NCI-H2171 (cell line): Measurements from ENCODE around the gene DAGLA.
A peak's percentile ranks its signal among the peaks of the same experiment; 100 is the strongest.
"Not testable (repeated sequence)": the region's sequence is repeated elsewhere in the genome, so short reads cannot be mapped to it uniquely, and the experiment has no call there.

Experiments used
- DNase-seq: peaks from one replicate; lab custom pipeline; 2025; lab: John Stamatoyannopoulos, UW

The DAGLA gene

GRCh38 chr11:61679893-61680621 is at the start of gene DAGLA:
TSS of gene DAGLA (plus strand) at chr11:61680391. CDS start at chr11:61720156, 39,765 bp downstream.
- DNase-seq: peak; percentile 67

- DNase-seq: peak; percentile 86
Observed at GRCh38 chr11:61632096-61632495, 48.1 kb upstream of the DAGLA start.

GRCh38 chr11:61635304-61635703 is 44.9 kb upstream of the DAGLA start:
- DNase-seq: no peak

- peak; percentile 67 for DNase-seq
Observed at GRCh38 chr11:61635787-61636186, 44.4 kb upstream of the DAGLA start.

- no peak for DNase-seq
Observed at GRCh38 chr11:61636676-61637075, 43.5 kb upstream of the DAGLA start.

GRCh38 chr11:61637277-61637676 is 42.9 kb upstream of the DAGLA start:
- no peak for DNase-seq

- no peak for DNase-seq
Observed at GRCh38 chr11:61639816-61640443, 40.3 kb upstream of the DAGLA start.

GRCh38 chr11:61642162-61642561 is 38.0 kb upstream of the DAGLA start:
- DNase-seq: no peak

- DNase-seq: no peak
Observed at GRCh38 chr11:61645179-61645868, 34.9 kb upstream of the DAGLA start.

GRCh38 chr11:61647529-61647928 is 32.7 kb upstream of the DAGLA start:
- DNase-seq: no peak

- DNase-seq: no peak
Observed at GRCh38 chr11:61650781-61651571, 29.2 kb upstream of the DAGLA start.

GRCh38 chr11:61652135-61652534 is 28.1 kb upstream of the DAGLA start:
- no peak for DNase-seq

GRCh38 chr11:61654397-61654829 is 25.8 kb upstream of the DAGLA start:
- no peak for DNase-seq

- not testable (repeated sequence) for DNase-seq
Observed at GRCh38 chr11:61655266-61656159, 24.7 kb upstream of the DAGLA start.

GRCh38 chr11:61656347-61657077 is 23.7 kb upstream of the DAGLA start:
- no peak for DNase-seq

GRCh38 chr11:61657566-61658290 is 22.5 kb upstream of the DAGLA start:
- DNase-seq: no peak

GRCh38 chr11:61659413-61660196 is 20.6 kb upstream of the DAGLA start:
- no peak for DNase-seq

GRCh38 chr11:61660997-61661396 is 19.2 kb upstream of the DAGLA start:
- DNase-seq: not testable (repeated sequence)
